Kidney (tissue), 14 donors: ENCODE measurements around the gene COBLL1. TPM values are rescaled to one million over a fixed set of nuclear protein-coding genes. Genes with fewer than 3 reads are reported as not detected.

Experiments used
- DNase-seq, 5 donors: peaks; one replicate each; pipeline ENCODE4 v3.0.0-alpha.2; 2013 to 2020
- FAIRE-seq: peaks from 2 replicates; lab custom pipeline; 2012; peaks lifted over from hg19 to GRCh38; lab: Jason Lieb, UNC
- H3K27ac ChIP-seq, 2 donors: one replicate each; pipeline ENCODE4 v1.7.0; 2013; ENCODE audit warnings: low read depth in 2 of 2, low read length in 2 of 2, inconsistent platforms in 1 of 2
- H3K27me3 ChIP-seq: one replicate; pipeline ENCODE4 v1.7.1; 2013; ENCODE audit warnings: low read length, inconsistent platforms; ENCODE audit not compliant: control insufficient read depth, insufficient read depth
- H3K36me3 ChIP-seq, 3 donors: one replicate each; pipeline versions ENCODE4 v1.7.0 to v1.7.1; 2013; ENCODE audit warnings: low read length in 3 of 3, control low read depth in 1 of 3, inconsistent platforms in 1 of 3; ENCODE audit not compliant: insufficient read depth in 3 of 3, control insufficient read depth in 2 of 3
- H3K4me1 ChIP-seq, 3 donors: one replicate each; pipeline versions ENCODE4 v1.7.0 to v1.7.1; 2013; ENCODE audit warnings: low read length in 3 of 3, inconsistent platforms in 1 of 3, low read depth in 1 of 3; ENCODE audit not compliant: control insufficient read depth in 2 of 3, insufficient read depth in 2 of 3
- H3K4me3 ChIP-seq, 3 donors: one replicate each; pipeline versions ENCODE4 v1.7.0 to v1.8.1; 2013; ENCODE audit warnings: low read length in 3 of 3, control low read depth in 1 of 3, inconsistent platforms in 1 of 3
- H3K9ac ChIP-seq, 3 donors: one replicate each; pipeline versions ENCODE4 v1.7.0 to v1.7.1; 2013; ENCODE audit warnings: low read length in 3 of 3, control low read depth in 1 of 3, inconsistent platforms in 1 of 3
- H3K9me3 ChIP-seq, 3 donors: one replicate each; pipeline versions ENCODE4 v1.7.0 to v1.7.1; 2013; ENCODE audit warnings: low read length in 3 of 3, control low read depth in 1 of 3, inconsistent platforms in 1 of 3; ENCODE audit not compliant: control insufficient read depth in 2 of 3, insufficient read depth in 1 of 3
- intact Hi-C: fragments of 100-400 bp; cut with DNase I; formaldehyde crosslinking; loops from one replicate; pipeline ENCODE4 v1.11.1; 2022
- polyA plus RNA-seq: library from polyadenylated mRNA; stranded (reverse); fragments of 350-450 nt; fragmentation: Illumina TruSeq; extraction: RNeasy Lipid Tissue Mini Kit (QIAGEN cat#74804); gene quantifications from one replicate; pipeline ENCODE4 v1.2.3, GENCODE V29; 2014; ENCODE audit warnings: low read depth, low replicate concordance; ENCODE audit not compliant: insufficient read depth
- total RNA-seq: library from RNA; stranded (reverse); fragmentation: NEBNext Ultra II Directional; extraction: Animal tissue kit (Norgen Biotek cat#: 25700); gene quantifications from one replicate; pipeline ENCODE4 v1.2.1, GENCODE V29; 2021
- TF ChIP-seq, protein P1 (sequence below): IDR thresholded peaks from 3 replicates; pipeline ENCODE4 v1.5.1; 2012; ENCODE audit warnings: mild to moderate bottlenecking, moderate library complexity, borderline replicate concordance; ENCODE audit not compliant: insufficient read depth; ENCODE audit errors: extremely low read depth
- donor health status: control.
- donor health status: control.
- donor health status: control.
- donor health status: control.
- donor health status: control.
- donor health status: DM: yes; HTN: yes; CAD: no.
- donor health status: Normal renal cell carcinoma (clear cell type).

The COBLL1 gene
- total and polyA plus RNA-seq, 2 donors from 2014 or later = 39.7 to 205 TPM

DNA sequence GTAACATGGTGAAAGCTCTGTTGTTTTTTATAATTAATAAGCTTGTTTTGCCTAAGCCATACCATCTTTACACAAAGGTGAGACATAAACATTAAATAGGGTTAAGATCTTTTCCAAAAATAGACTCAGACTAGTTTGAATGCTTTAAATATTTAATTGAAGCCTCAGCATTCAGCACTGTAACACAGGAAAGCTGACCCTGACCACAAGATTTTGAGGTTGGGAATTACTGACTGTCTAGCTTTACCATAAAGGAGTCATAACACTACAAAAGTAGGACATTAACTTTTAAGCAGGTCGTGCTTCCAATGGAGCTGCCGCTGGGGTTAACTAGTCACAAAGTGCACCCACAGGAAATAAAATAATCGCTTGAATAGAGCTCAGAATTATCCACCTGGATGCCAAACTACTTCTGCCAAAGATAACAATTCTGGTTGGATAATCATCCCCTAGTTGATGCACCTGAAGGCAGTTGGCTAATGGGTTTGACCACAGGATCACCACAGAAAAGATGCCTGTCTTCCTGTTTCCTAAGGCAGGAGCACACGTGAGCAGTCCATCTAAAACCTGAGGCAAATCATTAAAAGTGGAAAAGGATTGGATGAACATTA is 106.2 kb downstream of the COBLL1 start:
- TF ChIP-seq, protein P1, sequence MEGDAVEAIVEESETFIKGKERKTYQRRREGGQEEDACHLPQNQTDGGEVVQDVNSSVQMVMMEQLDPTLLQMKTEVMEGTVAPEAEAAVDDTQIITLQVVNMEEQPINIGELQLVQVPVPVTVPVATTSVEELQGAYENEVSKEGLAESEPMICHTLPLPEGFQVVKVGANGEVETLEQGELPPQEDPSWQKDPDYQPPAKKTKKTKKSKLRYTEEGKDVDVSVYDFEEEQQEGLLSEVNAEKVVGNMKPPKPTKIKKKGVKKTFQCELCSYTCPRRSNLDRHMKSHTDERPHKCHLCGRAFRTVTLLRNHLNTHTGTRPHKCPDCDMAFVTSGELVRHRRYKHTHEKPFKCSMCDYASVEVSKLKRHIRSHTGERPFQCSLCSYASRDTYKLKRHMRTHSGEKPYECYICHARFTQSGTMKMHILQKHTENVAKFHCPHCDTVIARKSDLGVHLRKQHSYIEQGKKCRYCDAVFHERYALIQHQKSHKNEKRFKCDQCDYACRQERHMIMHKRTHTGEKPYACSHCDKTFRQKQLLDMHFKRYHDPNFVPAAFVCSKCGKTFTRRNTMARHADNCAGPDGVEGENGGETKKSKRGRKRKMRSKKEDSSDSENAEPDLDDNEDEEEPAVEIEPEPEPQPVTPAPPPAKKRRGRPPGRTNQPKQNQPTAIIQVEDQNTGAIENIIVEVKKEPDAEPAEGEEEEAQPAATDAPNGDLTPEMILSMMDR = no peak
- Histone ChIP-seq H3K9ac (no peak overlapping the region), H3K27me3 (no peaks in the 10 kb centered on the region), H3K4me3 (no peak overlapping the region), H3K27ac (peak overlapping the region; percentile 11 to 17), H3K4me1 (peaks cover 0 to 16% (median 7%) of the 10 kb centered on the region in 3 donors), H3K9me3 (no peaks in the 10 kb centered on the region), H3K36me3 (peaks cover 0 to 3% (median 0%) of the 10 kb centered on the region in 3 donors)
- DNase-seq (peak in 2 of 5 donors; percentile 21 to 37), FAIRE-seq (no peak)
- intact Hi-C loops = loop anchor here (10.0 kb wide), 1 partner anchor 179 kb away; no protein-coding TSS in a partner anchor

DNA sequence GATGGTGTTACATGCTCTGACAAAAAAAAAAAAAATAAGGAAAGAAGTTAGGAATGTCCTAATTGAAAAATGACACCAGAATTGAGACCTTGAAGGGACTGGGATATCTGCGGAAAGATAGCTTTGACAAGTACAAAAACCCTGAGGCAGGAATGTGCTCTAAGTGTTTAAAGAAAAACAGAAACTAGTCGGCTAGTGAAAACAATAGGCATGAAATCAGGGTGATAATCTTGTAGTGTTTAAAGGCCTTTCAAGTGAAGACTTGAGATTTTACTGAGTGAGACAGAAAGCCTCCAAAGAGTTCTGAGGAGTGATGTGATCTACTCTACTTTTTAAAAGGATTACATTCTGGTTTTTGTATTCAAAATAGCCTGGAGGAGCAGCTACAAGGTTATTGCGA is 107.4 kb downstream of the COBLL1 start:
- no peak overlapping the region for H3K9ac ChIP-seq
- H3K4me1 ChIP-seq = peaks cover 0 to 16% (median 7%) of the 10 kb centered on the region in 3 donors
- no peak overlapping the region for H3K4me3 ChIP-seq
- intact Hi-C loops = loop anchor here (10.0 kb wide), 1 partner anchor 181 kb away; no protein-coding TSS in a partner anchor
- H3K9me3 ChIP-seq = no peaks in the 10 kb centered on the region
- DNase-seq (no peak), FAIRE-seq (no peak)
- peak overlapping the region in 1 of 2 donors; percentile 65 for H3K27ac ChIP-seq
- no peaks in the 10 kb centered on the region for H3K27me3 ChIP-seq
- TF ChIP-seq, protein P1 = no peak
- H3K36me3 ChIP-seq = peaks cover 0 to 3% (median 0%) of the 10 kb centered on the region in 3 donors

DNA sequence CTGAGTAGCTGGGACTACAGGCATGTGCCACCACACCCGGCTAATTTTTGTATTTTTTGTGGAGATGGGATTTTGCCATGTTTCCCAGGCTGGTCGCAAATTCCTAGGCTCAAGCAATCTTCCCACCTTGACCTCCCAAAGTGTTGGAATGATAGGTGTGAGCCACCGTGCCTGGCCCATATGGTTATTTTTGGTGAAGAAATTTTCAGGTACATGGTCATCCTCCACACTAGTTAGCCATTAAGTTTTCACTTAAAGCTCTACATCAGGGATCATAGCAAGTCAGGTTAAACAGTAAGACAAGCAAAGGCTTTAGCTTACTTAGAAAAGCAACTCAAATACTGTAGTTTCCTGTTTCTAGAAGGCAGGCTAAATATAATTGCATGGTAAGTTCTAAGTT is 116.1 kb downstream of the COBLL1 start:
- DNase-seq (no peak), FAIRE-seq (no peak)
- Histone ChIP-seq H3K4me3 (no peak overlapping the region), H3K36me3 (peaks cover 0 to 7% (median 0%) of the 10 kb centered on the region in 3 donors), H3K27me3 (no peaks in the 10 kb centered on the region), H3K27ac (no peak overlapping the region), H3K9ac (no peak overlapping the region), H3K4me1 (peaks cover 0 to 8% (median 4%) of the 10 kb centered on the region in 3 donors), H3K9me3 (no peaks in the 10 kb centered on the region)
- intact Hi-C loops = no loop called here
- TF ChIP-seq, protein P1 = no peak
